H9 (cell line): ENCODE data around the gene WDHD1. TPM values are rescaled to one million over a fixed set of nuclear protein-coding genes. Genes with fewer than 3 reads are reported as not detected.

Experiments
- DNase-seq: peaks from one replicate; pipeline ENCODE4 v3.0.0-alpha.2; 2017
- H2AFZ ChIP-seq: one replicate; pipeline ENCODE4 v1.6.1; 2013; ENCODE audit warnings: mild to moderate bottlenecking, low read length, control low read depth, moderate library complexity
- H2AK5ac ChIP-seq: 2 replicates; pipeline ENCODE4 v1.6.1; 2013; ENCODE audit warnings: low read length, control low read depth, mixed read lengths; ENCODE audit not compliant: insufficient read length
- H2BK120ac ChIP-seq: one replicate; pipeline ENCODE4 v1.6.1; 2013; ENCODE audit warnings: low read depth, mild to moderate bottlenecking, low read length, control low read depth, inconsistent platforms; ENCODE audit not compliant: poor library complexity, severe bottlenecking
- H2BK12ac ChIP-seq: 2 replicates; pipeline ENCODE4 v1.6.1; 2013; ENCODE audit warnings: low read length, control low read depth, mixed read lengths, low read depth; ENCODE audit not compliant: insufficient read length
- H2BK15ac ChIP-seq: 2 replicates; pipeline ENCODE4 v1.6.1; 2013; ENCODE audit warnings: low read depth, low read length, control low read depth
- H2BK20ac ChIP-seq: one replicate; pipeline ENCODE4 v1.6.1; 2013; ENCODE audit warnings: low read depth, mild to moderate bottlenecking, low read length, control low read depth, inconsistent platforms; ENCODE audit not compliant: poor library complexity, severe bottlenecking
- H2BK5ac ChIP-seq: 2 replicates; pipeline ENCODE4 v1.6.1; 2013; ENCODE audit warnings: low read length, control low read depth, mixed read lengths; ENCODE audit not compliant: insufficient read length
- H3K14ac ChIP-seq: 2 replicates; pipeline ENCODE4 v1.6.1; 2013; ENCODE audit warnings: low read length, control low read depth; ENCODE audit not compliant: insufficient read depth
- H3K18ac ChIP-seq: 2 replicates; pipeline ENCODE4 v1.6.1; 2013; ENCODE audit warnings: low read depth, mild to moderate bottlenecking, mixed read lengths, low read length, control low read depth; ENCODE audit not compliant: insufficient read length
- H3K23ac ChIP-seq: 2 replicates; pipeline ENCODE4 v1.6.1; 2013; ENCODE audit warnings: low read length, control low read depth, mixed read lengths, low read depth; ENCODE audit not compliant: insufficient read length
- H3K23me2 ChIP-seq: 2 replicates; pipeline ENCODE4 v1.6.1; 2013; ENCODE audit warnings: low read depth, mild to moderate bottlenecking, mixed read lengths, low read length, control low read depth; ENCODE audit not compliant: insufficient read length, poor library complexity, severe bottlenecking
- H3K27ac ChIP-seq: 2 replicates; pipeline ENCODE4 v1.5.1; 2013; ENCODE audit warnings: low read length, control low read depth, mixed read lengths, low read depth; ENCODE audit not compliant: insufficient read length
- H3K27me3 ChIP-seq: 2 replicates; pipeline ENCODE4 v1.6.1; 2013; ENCODE audit warnings: low read length, control low read depth, inconsistent platforms; ENCODE audit not compliant: insufficient read depth
- H3K4ac ChIP-seq: 2 replicates; pipeline ENCODE4 v1.6.1; 2013; ENCODE audit warnings: low read depth, mild to moderate bottlenecking, control low read depth, inconsistent platforms, low read length, moderate library complexity
- H3K4me1 ChIP-seq: 2 replicates; pipeline ENCODE4 v1.6.1; 2013; ENCODE audit warnings: low read length, control low read depth, inconsistent platforms; ENCODE audit not compliant: insufficient read depth
- H3K4me2 ChIP-seq: 2 replicates; pipeline ENCODE4 v1.6.1; 2013; ENCODE audit warnings: low read length, control low read depth, mixed read lengths; ENCODE audit not compliant: insufficient read length, insufficient read depth
- H3K56ac ChIP-seq: 2 replicates; pipeline ENCODE4 v1.6.1; 2013; ENCODE audit warnings: low read depth, mild to moderate bottlenecking, mixed read lengths, low read length, control low read depth; ENCODE audit not compliant: insufficient read length
- H3K79me1 ChIP-seq: 2 replicates; pipeline ENCODE4 v1.6.1; 2013; ENCODE audit warnings: low read depth, mild to moderate bottlenecking, moderate library complexity, low read length, control low read depth, inconsistent platforms; ENCODE audit not compliant: insufficient read depth, poor library complexity, severe bottlenecking
- H3K79me2 ChIP-seq: 2 replicates; pipeline ENCODE4 v1.6.1; 2013; ENCODE audit warnings: low read length, control low read depth, inconsistent platforms; ENCODE audit not compliant: insufficient read depth
- H3K9ac ChIP-seq: 2 replicates; pipeline ENCODE4 v1.6.1; 2013; ENCODE audit warnings: low read length, control low read depth, mixed read lengths; ENCODE audit not compliant: insufficient read length; ENCODE audit errors: extremely low read depth
- H3K9me3 ChIP-seq: one replicate; pipeline ENCODE4 v1.6.1; 2013; ENCODE audit warnings: low read depth, low read length, inconsistent platforms; ENCODE audit not compliant: control insufficient read depth
- H3T11ph ChIP-seq: one replicate; pipeline ENCODE4 v1.6.1; 2013; ENCODE audit warnings: mild to moderate bottlenecking, low read length, control low read depth, inconsistent platforms
- H4K20me1 ChIP-seq: one replicate; pipeline ENCODE4 v1.6.1; 2013; ENCODE audit not compliant: control insufficient read depth, insufficient read length, insufficient read depth
- H4K5ac ChIP-seq: 2 replicates; pipeline ENCODE4 v1.6.1; 2013; ENCODE audit warnings: low read depth, mild to moderate bottlenecking, mixed read lengths, low read length, control low read depth; ENCODE audit not compliant: insufficient read length
- H4K8ac ChIP-seq: replicated peaks from 2 replicates; pipeline ENCODE4 v1.6.1; 2013; ENCODE audit warnings: low read length, control low read depth, mixed read lengths, low read depth; ENCODE audit not compliant: insufficient read length
- H4K91ac ChIP-seq: 2 replicates; pipeline ENCODE4 v1.6.1; 2013; ENCODE audit warnings: low read depth, mild to moderate bottlenecking, moderate library complexity, mixed read lengths, low read length, control low read depth; ENCODE audit not compliant: insufficient read length
- H3K27ac Mint-ChIP-seq, 3 experiments: 2 replicates in 2 of 3; 3 replicates in 1 of 3; pipeline ENCODE4 v1.8.0; 2020 to 2021; ENCODE audit warnings: mixed read lengths in 3 of 3, mild to moderate bottlenecking in 1 of 3, moderate library complexity in 1 of 3
- H3K27me3 Mint-ChIP-seq: 2 replicates; pipeline ENCODE4 v1.8.0; 2021; ENCODE audit warnings: low read depth, mild to moderate bottlenecking, moderate library complexity, mixed read lengths
- H3K36me3 Mint-ChIP-seq, 3 experiments: 2 replicates in 2 of 3; 3 replicates in 1 of 3; pipeline ENCODE4 v1.8.0; 2020 to 2021; ENCODE audit warnings: low read depth in 3 of 3, mixed read lengths in 3 of 3; ENCODE audit not compliant: insufficient read depth in 1 of 3
- H3K4me1 Mint-ChIP-seq, 2 experiments: 2 replicates each; pipeline ENCODE4 v1.8.0; 2020; ENCODE audit warnings: mixed read lengths in 2 of 2
- H3K4me3 Mint-ChIP-seq, 2 experiments: 2 replicates in 1 of 2; 3 replicates in 1 of 2; pipeline ENCODE4 v1.8.0; 2020 to 2021; ENCODE audit warnings: mild to moderate bottlenecking in 2 of 2, mixed read lengths in 2 of 2, moderate library complexity in 1 of 2
- H3K9me3 Mint-ChIP-seq, 2 experiments: 2 replicates in 1 of 2; 3 replicates in 1 of 2; pipeline ENCODE4 v1.8.0; 2020; ENCODE audit warnings: mild to moderate bottlenecking in 2 of 2, mixed read lengths in 2 of 2, moderate library complexity in 1 of 2
- WGBS: extraction: QIAGEN DNeasy Blood & Tissue Kit; methylation state at CpG from one replicate; pipeline ENCODE4 v1.1.7; 2013; ENCODE audit warnings: missing lambda C conversion rate, low lambda C conversion rate, mixed read lengths; ENCODE audit not compliant: insufficient read length; ENCODE audit errors: extremely low coverage; 5-methylcytosine and 5-hydroxymethylcytosine counted together
- total RNA-seq: library from RNA; stranded (reverse); gene quantifications from 2 replicates; pipeline ENCODE4 v1.2.1, GENCODE V29; 2021
- TF ChIP-seq, protein P1 (sequence below): fragments of 200-600 bp; sonication (generic); conservative IDR thresholded peaks from 3 replicates; pipeline ENCODE4 v1.8.0; 2021; ENCODE audit warnings: antibody characterized with exemption, mild to moderate bottlenecking

WDHD1 gene
- total RNA-seq, 1 experiment from 2014 or later = 93.7 TPM

DNA sequence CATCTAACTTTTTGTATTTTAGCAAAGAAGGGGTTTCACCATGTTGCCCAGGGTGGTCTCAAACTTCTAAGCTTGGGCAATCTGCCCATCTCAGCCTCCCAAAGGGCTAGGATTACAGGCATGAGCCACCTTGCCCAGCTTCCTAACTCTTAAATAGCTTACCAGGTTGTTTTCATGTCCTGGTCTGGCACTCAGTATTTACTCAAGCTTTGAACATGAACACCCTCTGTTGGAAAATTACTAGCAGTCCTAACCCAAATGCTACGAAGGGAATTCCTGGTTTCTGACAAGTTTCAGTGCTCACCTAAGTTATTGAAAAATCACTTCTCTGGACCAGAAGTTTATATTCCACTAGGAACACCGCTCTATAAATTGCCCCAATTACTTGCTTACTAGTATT, 91.8 kb downstream of the WDHD1 start:
- no peak overlapping the region for H3K23ac ChIP-seq
- no peak overlapping the region for H3K9ac ChIP-seq
- no peak overlapping the region for H3K27ac ChIP-seq
- no peak for DNase-seq
- no peaks in the 10 kb centered on the region for H3K4me1 Mint-ChIP-seq
- H3K9me3 Mint-ChIP-seq = no peaks in the 10 kb centered on the region
- H3K36me3 Mint-ChIP-seq = peaks cover 0 to 16% (median 13%) of the 10 kb centered on the region in 3 experiments; a peak in 3 of 7 replicates
- H4K5ac ChIP-seq = no peak overlapping the region
- H3K79me2 ChIP-seq = no peaks in the 10 kb centered on the region
- no peak overlapping the region for H3K18ac ChIP-seq
- H3K56ac ChIP-seq = no peak overlapping the region
- no peak overlapping the region for H2BK5ac ChIP-seq
- H3K4ac ChIP-seq = no peak overlapping the region
- H2BK120ac ChIP-seq = no peak overlapping the region
- H2BK15ac ChIP-seq = no peak overlapping the region
- no peaks in the 10 kb centered on the region for H3K79me1 ChIP-seq
- no peak overlapping the region for H2AK5ac ChIP-seq
- H3K14ac ChIP-seq = no peak overlapping the region
- WGBS = no CpG with 5 or more reads among the region's 2 CpGs
- no peaks in the 10 kb centered on the region for H4K20me1 ChIP-seq
- no peak overlapping the region for H3K4me2 ChIP-seq
- no peaks in the 10 kb centered on the region for H3K27me3 ChIP-seq
- TF ChIP-seq, protein P1, sequence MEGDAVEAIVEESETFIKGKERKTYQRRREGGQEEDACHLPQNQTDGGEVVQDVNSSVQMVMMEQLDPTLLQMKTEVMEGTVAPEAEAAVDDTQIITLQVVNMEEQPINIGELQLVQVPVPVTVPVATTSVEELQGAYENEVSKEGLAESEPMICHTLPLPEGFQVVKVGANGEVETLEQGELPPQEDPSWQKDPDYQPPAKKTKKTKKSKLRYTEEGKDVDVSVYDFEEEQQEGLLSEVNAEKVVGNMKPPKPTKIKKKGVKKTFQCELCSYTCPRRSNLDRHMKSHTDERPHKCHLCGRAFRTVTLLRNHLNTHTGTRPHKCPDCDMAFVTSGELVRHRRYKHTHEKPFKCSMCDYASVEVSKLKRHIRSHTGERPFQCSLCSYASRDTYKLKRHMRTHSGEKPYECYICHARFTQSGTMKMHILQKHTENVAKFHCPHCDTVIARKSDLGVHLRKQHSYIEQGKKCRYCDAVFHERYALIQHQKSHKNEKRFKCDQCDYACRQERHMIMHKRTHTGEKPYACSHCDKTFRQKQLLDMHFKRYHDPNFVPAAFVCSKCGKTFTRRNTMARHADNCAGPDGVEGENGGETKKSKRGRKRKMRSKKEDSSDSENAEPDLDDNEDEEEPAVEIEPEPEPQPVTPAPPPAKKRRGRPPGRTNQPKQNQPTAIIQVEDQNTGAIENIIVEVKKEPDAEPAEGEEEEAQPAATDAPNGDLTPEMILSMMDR = no peak
- H4K8ac ChIP-seq = no peak overlapping the region
- H3K27me3 Mint-ChIP-seq = no peaks in the 10 kb centered on the region
- no peak overlapping the region for H2BK12ac ChIP-seq
- no peak overlapping the region for H4K91ac ChIP-seq
- H2BK20ac ChIP-seq = no peak overlapping the region
- H3K27ac Mint-ChIP-seq = peak overlapping the region in 1 of 3 experiments; percentile 9; a peak in 1 of 7 replicates
- no peak overlapping the region for H3T11ph ChIP-seq
- no peaks in the 10 kb centered on the region for H3K4me1 ChIP-seq
- no peak overlapping the region for H2AFZ ChIP-seq
- H3K23me2 ChIP-seq = no peaks in the 10 kb centered on the region
- H3K9me3 ChIP-seq = no peaks in the 10 kb centered on the region
- H3K4me3 Mint-ChIP-seq = no peak overlapping the region
